ENCODE measurements around the gene CAPNS2.

DNA sequence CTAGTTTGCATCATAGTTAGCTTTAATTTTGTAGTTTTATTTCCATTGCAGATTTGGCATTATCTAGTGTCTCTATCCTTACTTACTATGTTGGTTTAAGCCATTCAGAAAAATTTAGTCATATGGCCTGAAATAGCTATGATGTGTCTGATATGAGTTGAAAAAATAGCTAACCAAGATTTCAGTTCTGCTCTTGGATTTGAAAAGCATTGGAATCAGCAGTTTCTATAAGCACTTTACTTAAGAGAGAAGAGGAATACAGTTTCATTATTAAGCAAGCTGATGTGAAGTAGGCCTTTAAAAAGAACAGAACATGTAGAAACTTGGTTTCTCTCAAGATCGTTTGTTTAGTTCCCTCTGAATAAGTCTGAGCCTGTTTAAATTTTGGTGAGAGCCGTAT, 31.7 kb upstream of the CAPNS2 start:
- TF ChIP-seq, protein P1, sequence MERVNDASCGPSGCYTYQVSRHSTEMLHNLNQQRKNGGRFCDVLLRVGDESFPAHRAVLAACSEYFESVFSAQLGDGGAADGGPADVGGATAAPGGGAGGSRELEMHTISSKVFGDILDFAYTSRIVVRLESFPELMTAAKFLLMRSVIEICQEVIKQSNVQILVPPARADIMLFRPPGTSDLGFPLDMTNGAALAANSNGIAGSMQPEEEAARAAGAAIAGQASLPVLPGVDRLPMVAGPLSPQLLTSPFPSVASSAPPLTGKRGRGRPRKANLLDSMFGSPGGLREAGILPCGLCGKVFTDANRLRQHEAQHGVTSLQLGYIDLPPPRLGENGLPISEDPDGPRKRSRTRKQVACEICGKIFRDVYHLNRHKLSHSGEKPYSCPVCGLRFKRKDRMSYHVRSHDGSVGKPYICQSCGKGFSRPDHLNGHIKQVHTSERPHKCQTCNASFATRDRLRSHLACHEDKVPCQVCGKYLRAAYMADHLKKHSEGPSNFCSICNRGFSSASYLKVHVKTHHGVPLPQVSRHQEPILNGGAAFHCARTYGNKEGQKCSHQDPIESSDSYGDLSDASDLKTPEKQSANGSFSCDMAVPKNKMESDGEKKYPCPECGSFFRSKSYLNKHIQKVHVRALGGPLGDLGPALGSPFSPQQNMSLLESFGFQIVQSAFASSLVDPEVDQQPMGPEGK (CRISPR knock-in tag; IDR thresholded peaks at IDR 0.05; ENCODE audit: borderline replicate concordance) = no peak
- TF ChIP-seq ZNF8 (CRISPR knock-in tag; IDR thresholded peaks at IDR 0.05) = no peak

Measured in SK-N-SH treated with all-trans-retinoic acid at 6 μM for 48 hours (cell line).